ENCODE data around the gene ADPRH.
A peak's percentile ranks its signal among the peaks of the same experiment; 100 is the strongest.
"Not testable (repeated sequence)": the region's sequence is repeated elsewhere in the genome, so short reads cannot be mapped to it uniquely, and the experiment has no call there.

ADPRH gene

DNA sequence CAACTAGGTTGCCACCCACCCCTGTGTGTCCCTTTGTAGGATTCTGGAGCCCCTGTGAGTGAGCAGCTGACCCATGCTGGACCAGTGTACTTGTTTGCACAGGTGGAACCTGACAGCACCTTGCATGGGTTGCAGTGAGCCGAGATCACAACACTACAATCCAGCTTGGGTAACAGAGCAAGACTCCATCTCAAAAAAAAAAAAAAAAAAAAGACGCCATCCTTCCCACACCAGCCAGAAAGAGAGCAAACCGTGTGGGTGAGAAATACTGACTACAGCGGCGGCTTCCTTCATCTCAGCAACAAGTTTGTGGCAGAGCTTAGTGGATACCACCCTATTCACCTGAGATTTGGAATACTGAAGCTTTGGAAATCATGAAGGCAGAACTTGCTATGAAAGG is 19.1 kb upstream of the ADPRH start:
- DNase-seq: no peak

DNA sequence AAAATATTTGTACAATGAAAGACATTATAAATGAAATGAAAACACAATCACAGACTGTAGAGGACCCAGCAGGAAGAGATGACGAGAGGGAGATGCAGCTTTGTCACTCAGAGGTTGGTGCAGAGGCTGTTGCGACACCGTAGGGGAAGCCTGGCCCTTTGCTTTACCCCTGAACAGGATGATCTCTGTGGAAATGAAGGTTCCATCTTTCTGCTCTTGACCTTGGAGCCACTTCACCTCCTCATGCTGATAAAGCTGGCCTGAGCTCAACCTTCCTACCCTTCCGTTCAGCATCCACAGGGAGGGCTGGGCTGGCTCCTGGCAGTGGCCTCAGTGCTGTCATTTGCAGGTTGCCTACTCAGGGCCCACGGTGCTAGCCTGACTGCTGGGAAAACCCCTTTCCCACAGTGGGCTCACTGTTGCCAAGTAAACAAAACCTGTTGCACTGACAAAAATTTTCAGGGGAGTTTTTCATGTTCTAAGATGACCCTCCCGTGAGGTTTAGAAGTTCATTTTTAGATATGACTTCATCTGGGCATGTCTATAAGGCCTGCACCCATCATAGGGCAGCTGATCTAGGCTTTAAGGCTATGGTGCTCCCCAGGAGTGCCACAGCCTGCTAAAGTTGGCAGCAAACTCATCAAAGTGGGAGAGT is 16.9 kb upstream of the ADPRH start:
- DNase-seq: peak; percentile 52

DNA sequence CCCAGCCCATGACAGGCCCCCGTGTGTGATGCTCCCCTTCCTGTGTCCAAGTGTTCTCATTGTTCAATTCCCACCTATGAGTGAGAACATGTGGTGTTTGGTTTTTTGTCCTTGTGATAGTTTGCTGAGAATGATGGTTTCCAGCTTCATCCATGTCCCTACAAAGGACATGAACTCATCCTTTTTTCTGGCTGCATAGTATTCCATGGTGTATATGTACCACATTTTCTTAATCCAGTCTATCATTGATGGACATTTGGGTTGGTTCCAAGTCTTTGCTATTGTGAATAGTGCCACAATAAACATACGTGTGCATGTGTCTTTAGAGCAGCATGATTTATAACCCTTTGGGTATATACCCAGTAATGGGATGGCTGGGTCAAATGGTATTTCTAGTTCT is 16.0 kb upstream of the ADPRH start:
- DNase-seq: not testable (repeated sequence)

DNA sequence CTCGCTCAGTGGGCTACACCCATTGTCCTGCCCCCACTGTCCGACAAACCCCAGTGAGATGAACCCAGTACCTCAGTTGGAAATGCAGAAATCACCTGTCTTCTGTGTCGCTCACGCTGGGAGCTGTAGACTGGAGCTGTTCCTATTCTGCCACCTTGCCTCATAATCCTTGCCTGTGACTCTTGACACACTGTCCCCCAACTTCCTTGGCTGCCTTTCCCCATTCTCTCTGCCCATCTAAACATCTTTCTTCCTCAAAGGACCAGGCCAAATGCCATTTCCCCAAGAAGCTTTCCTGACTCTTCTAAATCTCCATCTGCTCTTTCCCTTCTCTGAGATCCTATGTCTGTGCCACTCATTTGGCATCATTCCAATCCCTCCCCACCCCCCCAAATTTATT is 10.1 kb upstream of the ADPRH start:
- DNase-seq: no peak

DNA sequence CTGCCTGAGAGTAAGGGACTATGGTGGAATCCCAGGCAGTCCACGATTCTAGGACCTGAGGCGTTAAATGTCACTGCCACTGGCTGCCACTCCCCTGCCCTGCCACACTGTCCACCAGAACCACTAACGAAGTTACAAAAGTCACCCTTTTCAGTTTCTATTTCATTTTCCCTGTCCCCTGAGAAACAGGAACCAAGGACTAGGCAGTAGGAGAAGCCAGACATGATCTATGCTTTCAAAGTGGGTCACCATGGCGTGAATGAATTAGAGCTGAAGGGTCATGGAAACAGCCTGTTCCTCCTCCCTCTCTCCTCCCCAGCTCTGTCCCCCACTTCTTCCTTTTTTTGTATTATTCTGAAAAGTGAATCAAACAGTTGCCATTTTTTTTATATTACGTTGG is 9.1 kb upstream of the ADPRH start:
- no peak for DNase-seq

DNA sequence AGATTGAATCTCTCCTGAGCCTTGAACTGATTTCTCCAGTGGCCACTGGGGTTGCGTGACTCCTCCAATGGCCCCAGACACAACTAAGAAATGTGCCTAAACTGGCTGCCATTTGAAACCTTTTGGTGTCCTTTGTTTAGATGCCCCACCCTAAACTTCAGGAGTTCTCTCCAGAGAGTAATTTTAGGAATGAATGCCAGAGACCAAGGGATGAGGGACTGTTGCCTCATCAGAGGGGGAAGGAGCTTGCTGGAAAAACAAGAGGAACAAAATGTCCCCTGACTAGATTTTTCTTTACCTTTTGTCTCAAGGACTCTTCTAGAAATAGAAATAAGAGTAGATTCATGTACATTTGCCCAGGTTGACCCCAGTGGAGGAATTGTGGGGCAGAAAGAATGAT is 8.1 kb upstream of the ADPRH start:
- no peak for DNase-seq

DNA sequence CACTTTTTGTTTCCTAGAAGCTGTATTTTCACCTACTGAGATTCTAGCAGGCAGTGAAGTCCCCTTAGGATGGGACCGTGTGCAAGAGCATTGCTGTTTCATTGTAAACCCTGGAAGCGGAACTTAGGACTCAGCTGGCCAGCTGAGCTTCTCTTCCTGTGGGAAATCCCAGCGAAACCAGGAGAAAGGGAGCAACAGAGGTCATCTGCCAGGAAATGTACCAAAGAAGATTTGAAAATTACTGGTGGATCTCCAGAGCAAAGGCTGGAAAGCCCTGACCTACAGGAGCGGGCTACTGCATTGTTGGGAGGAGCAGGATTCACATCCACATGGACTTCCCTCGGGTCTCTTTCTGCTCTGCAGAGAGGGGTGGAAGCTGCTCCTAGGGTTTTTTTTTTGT is 7.6 kb upstream of the ADPRH start:
- no peak for DNase-seq

DNA sequence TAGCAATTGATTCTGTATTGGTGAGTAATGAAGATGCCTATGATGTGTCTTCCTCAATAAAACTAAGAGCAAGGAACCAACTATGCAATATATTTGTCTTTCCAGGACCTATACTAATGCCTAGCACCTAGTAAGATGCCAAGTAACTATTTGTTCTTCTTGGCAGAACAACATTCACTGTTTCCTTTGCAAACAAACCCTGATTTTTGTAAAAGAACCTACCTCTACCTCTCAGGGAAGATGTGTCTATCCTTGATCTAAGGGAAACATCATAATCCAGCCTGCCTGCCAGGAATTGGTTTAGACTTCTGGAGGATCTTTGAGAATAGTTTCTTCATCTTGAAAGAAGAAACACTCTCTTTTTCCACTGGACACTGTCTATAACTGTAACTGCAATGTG is 3.8 kb upstream of the ADPRH start:
- no peak for DNase-seq

DNA sequence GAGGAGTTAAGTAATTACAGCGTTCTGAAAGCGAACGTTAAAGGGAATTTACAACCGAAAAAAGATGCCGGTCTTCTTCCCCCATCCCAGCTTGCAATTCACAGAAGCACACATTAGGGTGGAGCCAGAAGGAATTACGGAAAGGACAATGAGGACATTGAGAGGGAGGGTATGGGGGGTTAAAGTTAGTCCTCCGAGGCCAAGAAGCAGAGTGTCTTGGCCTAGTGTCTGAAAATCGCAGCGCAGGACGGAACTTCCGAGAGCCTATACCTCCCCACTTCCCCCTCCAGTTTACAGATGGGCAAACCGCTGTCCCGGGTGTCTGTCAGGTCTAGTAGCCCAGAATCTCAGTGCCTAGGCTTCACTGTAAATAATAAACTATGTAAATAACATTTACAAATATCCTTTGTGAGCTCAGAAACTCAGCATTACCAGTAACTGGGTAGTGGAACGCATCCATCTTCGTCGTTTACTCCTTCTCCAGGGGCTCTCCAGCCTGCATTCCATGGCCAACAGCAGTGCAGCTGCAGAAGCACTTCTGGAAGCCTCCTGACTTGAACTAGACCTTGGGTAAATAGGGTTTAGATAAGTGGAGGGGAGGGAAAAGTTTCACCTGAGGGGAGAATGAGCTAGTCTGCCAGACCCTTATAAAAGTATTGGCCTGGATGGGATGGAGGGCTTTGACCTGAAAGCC is 922 bp downstream of the ADPRH start:
- DNase-seq: no peak

DNA sequence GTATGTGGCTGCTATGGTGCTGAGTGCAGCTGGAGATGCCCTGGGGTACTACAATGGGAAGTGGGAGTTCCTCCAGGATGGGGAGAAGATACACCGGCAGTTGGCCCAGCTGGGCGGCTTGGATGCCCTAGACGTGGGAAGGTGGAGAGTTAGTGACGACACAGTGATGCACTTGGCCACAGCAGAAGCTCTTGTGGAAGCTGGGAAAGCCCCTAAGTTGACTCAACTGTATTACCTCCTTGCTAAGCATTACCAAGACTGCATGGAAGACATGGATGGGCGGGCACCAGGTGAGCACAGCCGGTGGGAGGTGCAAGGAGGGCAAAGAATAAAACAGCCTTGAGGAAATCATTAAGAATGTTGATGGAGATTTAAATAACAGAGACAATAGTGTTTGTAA is 2.9 kb downstream of the ADPRH start:
- DNase-seq: peak; percentile 54

DNA sequence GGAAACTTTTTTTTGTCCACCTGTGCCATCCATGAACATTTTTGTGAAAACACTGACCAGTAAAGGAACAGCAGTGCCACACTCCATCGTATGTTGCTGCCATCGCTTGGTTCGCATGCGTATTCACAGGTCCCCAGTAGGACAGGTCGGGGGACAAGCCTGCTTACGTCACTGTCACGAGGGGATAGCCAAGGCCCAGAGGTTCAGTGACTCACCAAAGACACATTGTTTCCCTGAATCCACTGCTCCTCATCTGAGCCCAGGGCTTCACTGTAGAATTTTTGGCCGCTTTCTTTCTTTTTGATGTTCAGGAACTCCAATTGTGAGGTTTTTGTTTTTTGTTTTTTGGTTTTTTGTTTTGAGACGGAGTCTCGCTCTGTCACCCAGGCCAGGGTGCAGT is 5.9 kb downstream of the ADPRH start:
- DNase-seq: no peak

DNA sequence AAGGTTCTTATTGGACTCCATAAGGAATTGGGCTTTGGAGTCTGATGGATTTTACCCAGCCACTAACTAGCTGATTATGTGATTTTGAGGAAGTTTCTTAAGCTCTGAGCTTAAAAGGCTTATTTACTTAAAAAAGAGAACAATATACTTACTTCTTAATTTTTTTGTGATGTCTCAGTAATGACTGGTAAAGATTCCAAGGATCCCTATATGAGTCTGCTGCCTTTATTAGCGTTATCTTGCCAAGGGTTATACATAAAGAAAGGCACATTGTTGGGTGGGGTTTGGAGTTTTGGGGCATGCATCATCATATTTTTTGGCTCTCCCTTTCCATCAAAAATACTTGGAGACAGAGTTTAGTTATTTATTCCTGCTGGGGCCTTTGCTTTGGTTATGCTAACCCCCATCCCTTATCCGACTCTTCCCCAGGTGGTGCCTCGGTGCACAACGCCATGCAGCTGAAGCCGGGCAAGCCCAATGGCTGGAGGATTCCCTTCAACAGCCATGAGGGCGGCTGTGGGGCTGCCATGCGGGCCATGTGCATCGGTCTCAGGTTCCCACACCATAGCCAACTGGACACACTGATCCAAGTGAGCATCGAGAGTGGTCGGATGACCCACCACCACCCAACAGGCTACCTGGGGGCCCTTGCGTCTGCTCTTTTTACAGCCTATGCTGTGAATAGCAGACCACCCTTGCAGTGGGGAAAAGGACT is 6.7 kb downstream of the ADPRH start:
- DNase-seq: no peak

DNA sequence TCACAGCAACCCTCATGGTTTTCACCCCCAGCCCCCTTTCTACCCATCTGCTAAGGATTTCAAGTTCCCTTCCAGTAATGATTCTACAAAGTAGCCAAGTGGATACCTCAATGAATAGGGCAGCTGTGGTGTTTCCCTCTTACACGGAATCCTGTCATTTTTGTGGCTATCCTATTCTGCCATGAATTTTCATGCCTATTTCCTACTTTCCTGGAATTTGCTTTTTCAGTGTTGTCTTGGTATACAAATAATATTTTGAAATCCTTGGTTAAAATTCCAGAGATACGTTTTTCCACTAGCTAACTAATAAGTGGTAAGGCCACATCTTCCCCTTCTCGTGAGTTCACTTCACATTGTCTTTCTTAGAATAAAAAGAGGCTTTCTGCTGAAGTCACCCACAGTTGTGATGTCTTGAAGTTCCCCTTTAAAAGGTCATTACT is 7.5 kb downstream of the ADPRH start:
- DNase-seq: no peak

DNA sequence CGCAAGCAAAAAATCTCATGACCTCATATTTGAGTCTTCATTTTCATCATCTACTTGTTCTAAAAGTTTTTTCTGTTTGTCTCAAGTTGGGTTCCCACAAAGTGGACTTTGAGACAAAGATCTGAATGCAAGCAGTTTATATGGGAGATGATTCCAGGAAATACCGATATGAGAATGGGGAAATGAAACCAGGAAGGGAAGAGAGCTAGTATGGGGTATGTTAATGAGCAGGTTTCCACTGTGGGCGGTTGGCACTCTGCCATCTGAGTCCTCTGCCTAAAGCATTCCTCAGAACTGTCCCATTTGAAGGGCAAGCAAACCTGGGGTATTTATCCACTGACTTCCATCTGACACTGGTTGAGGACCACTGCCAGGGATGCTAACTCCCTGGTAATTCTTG is 8.8 kb downstream of the ADPRH start:
- peak; percentile 13 for DNase-seq

DNA sequence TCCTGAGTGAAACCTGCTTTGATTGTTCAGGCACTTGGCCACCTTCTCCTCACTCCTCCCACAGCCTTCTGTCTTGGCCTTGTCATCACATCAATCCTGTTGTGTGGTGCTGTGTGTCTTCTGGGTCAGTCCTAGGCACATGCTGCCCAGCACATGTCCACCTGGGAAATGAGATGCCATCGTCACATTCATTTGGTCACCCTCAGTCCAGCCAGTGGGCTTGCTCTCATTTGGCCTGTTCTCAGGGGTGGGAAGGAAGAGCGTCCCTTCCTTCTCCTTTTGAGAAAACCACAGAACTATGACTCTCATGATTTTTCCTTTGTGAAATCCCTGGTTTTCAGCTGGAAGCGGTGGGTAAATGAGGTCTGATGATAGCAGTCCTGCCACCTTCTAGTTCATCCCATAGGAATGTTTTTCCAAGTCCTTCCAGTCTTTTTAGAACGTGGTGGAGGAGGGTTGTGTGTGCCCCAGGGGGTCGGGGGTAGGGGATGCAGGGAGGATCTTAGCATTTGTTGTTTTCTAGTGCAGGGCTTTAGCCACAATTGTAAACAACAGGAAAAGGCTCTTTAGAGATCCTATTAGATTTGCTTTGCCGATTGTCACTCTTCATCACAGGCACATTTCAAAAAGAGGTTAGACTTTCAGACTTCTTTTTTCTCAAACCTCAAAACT is 9.9 kb downstream of the ADPRH start:
- no peak for DNase-seq

DNA sequence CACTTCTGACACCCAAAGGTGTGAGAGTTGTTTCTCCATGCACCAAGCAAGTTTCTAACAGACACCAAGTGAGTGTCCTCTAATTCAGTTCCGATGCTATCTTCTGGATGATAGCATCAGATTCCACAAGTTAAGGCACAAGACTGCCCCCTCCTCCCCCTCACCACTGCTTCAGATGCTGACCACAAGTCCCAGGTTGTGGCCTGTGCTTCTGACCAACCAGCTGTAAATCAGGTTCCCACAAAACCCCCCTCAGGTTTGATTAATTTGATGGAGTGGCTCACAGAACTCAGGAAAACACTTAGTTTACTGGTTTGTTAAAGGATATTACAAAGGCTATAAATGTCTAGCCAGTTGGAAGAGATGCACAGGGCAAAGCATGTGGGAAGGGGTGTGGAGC is 11.4 kb downstream of the ADPRH start:
- no peak for DNase-seq

DNA sequence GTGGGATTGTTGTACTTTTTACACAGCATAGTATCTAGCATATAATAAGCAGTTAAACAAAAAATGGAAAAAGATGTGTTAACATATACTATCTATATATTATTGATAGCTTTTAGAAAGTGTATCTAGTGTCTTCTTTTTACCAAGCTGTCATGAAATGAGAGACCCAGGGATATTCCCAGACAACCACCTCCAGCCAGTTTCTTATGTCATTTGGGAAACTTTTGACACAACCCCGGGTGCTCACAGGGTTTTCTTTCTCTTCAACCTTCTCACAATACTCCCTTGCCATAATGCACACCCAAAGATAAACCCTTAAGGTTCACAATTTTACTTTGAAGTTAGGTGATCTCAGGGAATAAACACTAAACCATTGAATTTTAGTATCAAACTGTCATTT is 13.6 kb downstream of the ADPRH start:
- DNase-seq: no peak

DNA sequence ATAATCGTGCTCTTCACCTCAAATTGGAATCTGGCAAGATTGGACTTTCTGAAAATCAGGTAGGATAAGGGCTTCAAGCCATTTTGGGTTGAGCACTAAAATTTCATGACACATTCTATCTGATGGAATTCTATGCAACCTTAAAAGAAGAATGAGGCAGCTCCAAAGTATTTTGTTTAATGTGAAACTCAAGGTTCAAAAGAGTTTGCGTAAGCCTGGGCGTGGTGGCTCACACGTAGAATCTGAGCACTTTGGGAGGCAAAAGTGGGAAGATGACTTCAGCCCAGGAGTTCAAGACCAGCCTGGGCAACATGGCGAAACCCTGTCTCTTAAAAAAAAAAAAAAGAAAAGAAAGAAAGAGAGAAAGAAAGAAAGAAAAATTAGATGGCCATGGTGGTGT is 14.8 kb downstream of the ADPRH start:
- DNase-seq: no peak

DNA sequence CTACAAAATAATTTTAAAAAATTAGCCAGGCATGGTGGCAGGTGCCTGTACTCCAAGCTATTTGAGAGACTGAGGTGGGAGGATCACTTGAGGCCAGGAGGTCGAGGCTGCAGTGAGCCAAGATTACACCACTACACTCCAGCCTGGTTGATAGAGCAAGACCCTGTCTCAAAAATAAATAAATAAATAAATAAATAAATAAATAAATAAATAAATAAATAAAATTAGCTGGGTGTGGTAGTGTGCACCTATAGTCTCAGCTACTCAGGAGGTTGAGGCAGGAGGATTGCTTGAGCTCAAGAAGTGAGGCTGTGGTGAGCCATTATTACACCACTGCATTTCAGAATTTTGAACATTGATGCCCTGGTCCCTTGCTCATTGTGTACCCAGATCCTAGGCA is 15.6 kb downstream of the ADPRH start:
- DNase-seq: not testable (repeated sequence)

DNA sequence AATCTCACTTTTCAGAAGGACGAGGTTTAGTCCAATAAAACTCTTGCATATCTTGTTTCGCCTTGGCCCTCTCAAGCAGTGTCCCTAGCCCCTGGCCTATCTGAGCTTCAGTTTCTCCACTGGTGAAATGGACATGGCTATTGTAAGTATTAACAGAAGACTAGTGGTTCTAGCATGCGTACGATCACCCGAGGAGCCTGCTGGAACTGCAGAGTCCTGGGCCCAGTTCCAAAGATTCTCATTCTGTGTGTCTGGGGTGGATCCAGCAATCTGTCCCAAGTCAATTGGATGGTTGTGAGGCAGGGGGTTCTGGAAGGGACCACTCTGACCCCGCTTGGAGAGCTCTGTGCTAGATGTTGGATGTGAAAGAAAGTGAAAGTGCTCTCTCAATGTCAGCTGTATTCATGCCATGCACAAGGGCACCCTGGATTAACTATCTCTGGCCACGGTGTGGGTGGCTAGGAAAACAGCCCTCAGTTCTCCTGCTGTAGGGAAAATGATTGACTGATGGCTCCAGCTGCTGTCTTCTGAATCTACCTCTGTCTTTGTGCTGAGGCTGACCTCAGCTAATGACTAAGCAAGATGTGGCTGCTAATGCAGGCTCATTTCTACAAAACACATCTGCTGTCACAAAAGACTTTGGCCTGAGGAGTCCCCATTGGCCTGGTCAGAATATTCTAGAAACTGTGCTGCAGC is 16.5 kb downstream of the ADPRH start:
- DNase-seq: no peak

DNA sequence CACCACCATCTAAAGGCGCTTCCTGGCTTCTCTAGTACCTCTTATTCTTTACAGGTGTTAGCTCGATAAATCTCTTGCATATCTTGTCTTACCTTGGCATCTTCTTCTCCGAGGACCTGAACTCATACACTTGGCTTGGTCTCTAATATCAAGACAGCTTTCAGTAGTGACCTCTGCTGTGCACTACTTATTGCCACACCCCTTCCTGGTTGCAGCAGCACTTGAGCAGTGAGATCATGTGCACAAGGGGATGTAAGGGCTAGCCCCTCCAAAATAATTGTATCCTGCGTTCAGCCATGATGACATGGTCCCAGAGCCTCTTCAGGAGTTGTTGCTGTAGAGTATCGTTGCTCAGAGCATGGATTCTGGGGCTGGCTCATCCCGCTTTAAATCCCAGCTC is 17.1 kb downstream of the ADPRH start:
- no peak for DNase-seq

DNA sequence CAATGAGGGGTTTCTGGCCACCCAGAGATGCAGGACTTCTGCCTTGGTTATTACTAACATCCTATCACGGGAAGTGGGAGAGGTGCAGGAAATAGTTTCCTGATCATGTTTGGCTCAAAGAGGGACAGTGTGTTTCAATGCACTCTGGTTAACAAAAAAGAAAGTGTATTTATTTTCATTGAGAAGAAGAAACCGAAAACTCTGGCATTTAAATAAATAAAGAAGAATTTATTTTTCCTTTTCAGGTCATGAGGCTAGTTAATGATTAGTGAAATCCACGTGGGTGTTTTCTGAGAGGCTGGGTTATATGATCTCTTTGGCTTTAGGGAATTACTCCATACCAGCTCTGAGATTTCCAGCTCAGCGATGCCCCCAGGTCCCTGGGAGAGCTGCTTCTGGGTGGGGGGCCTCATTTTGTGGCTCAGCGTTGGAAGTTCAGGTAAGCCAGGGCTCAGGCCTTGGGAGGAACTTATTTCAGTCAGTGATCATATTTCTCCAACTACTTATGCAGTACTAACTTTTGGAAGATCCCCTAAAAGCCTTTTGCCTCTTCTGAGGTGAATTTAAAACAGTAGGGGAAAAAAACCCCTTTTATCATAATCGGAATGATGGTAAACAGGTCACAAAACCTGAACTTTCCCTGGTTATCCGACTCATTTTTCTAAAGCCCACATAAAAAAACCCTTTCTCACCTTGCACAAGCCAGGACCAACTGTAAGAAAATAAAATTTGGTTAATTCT is 18.4 kb downstream of the ADPRH start, which contains the start of gene PLA1A:
Gene PLA1A (plus strand): TSS at position 338 of the 741 bp plus-strand sequence. CDS start 29 bp downstream, at position 367.
- DNase-seq: no peak

Measured in stimulated activated CD4-positive, alpha-beta T cell treated with anti-CD3 and anti-CD28 coated beads, Interleukin-4, amount 100 ng/mL, for 24 hours (primary cell).